ENCODE measurements around the gene REEP6.

REEP6 gene

DNA sequence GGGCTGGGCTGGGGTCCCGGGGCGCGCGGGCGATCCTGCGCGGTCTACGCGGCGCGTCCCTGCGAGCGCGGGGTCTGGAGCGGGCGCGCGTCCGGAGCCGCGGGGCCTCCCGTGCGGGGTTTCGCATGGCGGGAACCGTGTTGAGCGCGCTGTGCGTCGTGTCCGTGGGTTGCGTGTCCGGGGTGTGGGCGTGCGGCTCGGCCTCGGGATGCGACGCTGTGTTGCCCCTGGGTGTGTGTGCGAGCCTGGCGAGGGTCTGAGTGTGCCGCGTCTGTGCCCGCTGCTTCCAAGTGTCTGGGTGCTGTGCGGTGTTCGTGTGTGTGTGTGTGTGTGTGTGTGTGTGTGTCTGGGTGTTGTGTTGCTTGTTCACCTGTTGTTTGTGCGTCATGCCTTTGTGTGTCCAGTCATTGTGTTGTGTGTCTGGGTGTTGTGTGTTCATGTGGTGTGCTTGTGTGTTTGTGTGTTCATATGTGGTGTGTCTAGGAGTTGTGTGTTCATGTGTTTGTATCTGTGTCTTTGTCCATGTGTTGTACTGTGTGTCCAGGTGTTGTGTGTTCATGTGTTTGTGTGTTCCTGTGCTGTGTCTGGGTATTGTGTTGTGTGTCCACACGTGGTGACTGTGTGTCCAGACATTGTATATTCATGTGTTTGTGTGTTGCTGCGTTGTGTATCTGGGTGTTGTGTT is 33.4 kb downstream of the REEP6 start:
- ChIA-PET CTCF (no interaction called here), POLR2A (no interaction called here)
- WGBS (ENCODE audit: insufficient coverage) = 14% methylated on average over 33 of the region's 49 CpGs
- H3K27me3 ChIP-seq (replicated peaks in 2 of 5; ENCODE audit: control insufficient read depth in 4 of 5, insufficient read depth in 5 of 5, low read length in 4 of 5) = peaks cover 4 to 67% (median 22%) of the 10 kb centered on the region in 5 experiments
- DNase-seq = no peak
- peak overlapping the region in 1 of 7 experiments; percentile 11 for H3K4me3 ChIP-seq (ENCODE audit: control insufficient read depth in 1 of 7, extremely low read depth in 1 of 7, insufficient read depth in 4 of 7, low read depth in 2 of 7, low read length in 6 of 7)
- H3K4me1 ChIP-seq (ENCODE audit: control extremely low read depth in 1 of 4, control insufficient read depth in 4 of 4, insufficient read depth in 4 of 4, low read length in 3 of 4) = peaks cover 0 to 4% (median 0%) of the 10 kb centered on the region in 4 experiments
- H3K9me3 ChIP-seq (ENCODE audit: control extremely low read depth in 1 of 5, control insufficient read depth in 4 of 5, insufficient read depth in 2 of 5, low read depth in 1 of 5, low read length in 4 of 5) = no peaks in the 10 kb centered on the region
- H3K27ac ChIP-seq (ENCODE audit: insufficient read depth in 1 of 2, low read depth in 1 of 2, low read length in 2 of 2, poor library complexity in 1 of 2, severe bottlenecking in 2 of 2) = no peak overlapping the region
- no peaks in the 10 kb centered on the region for H3K36me3 ChIP-seq (ENCODE audit: control insufficient read depth in 4 of 4, insufficient read depth in 4 of 4, low read length in 3 of 4)

DNA sequence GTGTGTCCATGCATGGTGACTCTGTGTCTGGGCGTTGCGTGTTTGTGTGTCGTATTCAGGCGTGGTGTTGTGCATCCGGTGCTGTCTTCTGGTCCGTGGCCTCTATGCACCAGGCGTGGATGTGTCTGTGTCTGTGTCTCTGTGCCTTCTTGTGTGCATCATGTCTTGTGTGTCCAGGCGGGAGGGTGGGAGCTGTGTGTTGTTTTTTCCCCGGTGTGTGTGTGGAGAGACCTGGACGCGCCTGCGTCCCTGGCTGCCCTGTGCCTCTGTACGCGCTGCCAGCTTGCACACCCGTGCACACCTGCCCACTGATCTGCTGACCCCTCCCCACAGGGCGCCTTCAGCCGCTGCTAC is 34.0 kb downstream of the REEP6 start:
- no peak overlapping the region for H3K27ac ChIP-seq (ENCODE audit: insufficient read depth in 1 of 2, low read depth in 1 of 2, low read length in 2 of 2, poor library complexity in 1 of 2, severe bottlenecking in 2 of 2)
- CTCF ChIA-PET = no interaction called here
- H3K27me3 ChIP-seq (replicated peaks in 2 of 5; ENCODE audit: control insufficient read depth in 4 of 5, insufficient read depth in 5 of 5, low read length in 4 of 5) = peaks cover 4 to 69% (median 22%) of the 10 kb centered on the region in 5 experiments
- peaks cover 0 to 4% (median 0%) of the 10 kb centered on the region in 4 experiments for H3K4me1 ChIP-seq (ENCODE audit: control extremely low read depth in 1 of 4, control insufficient read depth in 4 of 4, insufficient read depth in 4 of 4, low read length in 3 of 4)
- no peaks in the 10 kb centered on the region for H3K9me3 ChIP-seq (ENCODE audit: control extremely low read depth in 1 of 5, control insufficient read depth in 4 of 5, insufficient read depth in 2 of 5, low read depth in 1 of 5, low read length in 4 of 5)
- 63% methylated on average over 13 of the region's 17 CpGs for WGBS (ENCODE audit: insufficient coverage)
- no peak for DNase-seq
- H3K36me3 ChIP-seq (ENCODE audit: control insufficient read depth in 4 of 4, insufficient read depth in 4 of 4, low read length in 3 of 4) = no peaks in the 10 kb centered on the region
- POLR2A ChIA-PET = no interaction called here
- H3K4me3 ChIP-seq (ENCODE audit: control insufficient read depth in 1 of 7, extremely low read depth in 1 of 7, insufficient read depth in 4 of 7, low read depth in 2 of 7, low read length in 6 of 7) = no peak overlapping the region

DNA sequence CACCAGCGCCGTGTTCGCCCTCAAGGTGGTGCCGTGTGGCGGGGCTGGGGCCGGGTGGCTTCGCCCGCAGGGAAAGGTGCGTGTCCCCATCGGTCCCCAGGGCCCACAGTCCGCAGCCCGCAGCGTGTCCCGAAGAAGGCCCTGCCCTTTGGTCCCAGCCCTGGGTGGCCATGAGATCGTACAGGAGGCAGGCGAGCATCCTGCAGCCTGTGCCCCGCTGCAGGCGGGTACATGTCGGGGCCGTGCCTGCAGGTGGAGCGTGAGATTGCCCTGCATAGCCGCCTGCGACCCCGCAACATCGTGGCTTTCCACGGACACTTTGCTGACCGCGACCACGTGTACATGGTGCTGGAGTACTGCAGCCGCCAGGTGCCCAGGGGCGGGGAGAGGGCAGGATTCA is 34.4 kb downstream of the REEP6 start:
- DNase-seq = no peak
- H3K36me3 ChIP-seq (ENCODE audit: control insufficient read depth in 4 of 4, insufficient read depth in 4 of 4, low read length in 3 of 4) = no peaks in the 10 kb centered on the region
- WGBS (ENCODE audit: insufficient coverage) = 65% methylated on average over 28 of the region's 31 CpGs
- H3K4me3 ChIP-seq (ENCODE audit: control insufficient read depth in 1 of 7, extremely low read depth in 1 of 7, insufficient read depth in 4 of 7, low read depth in 2 of 7, low read length in 6 of 7) = no peak overlapping the region
- CTCF ChIA-PET = no interaction called here
- H3K27ac ChIP-seq (ENCODE audit: insufficient read depth in 1 of 2, low read depth in 1 of 2, low read length in 2 of 2, poor library complexity in 1 of 2, severe bottlenecking in 2 of 2) = no peak overlapping the region
- H3K4me1 ChIP-seq (ENCODE audit: control extremely low read depth in 1 of 4, control insufficient read depth in 4 of 4, insufficient read depth in 4 of 4, low read length in 3 of 4) = peaks cover 0 to 4% (median 0%) of the 10 kb centered on the region in 4 experiments
- POLR2A ChIA-PET = no interaction called here
- H3K9me3 ChIP-seq (ENCODE audit: control extremely low read depth in 1 of 5, control insufficient read depth in 4 of 5, insufficient read depth in 2 of 5, low read depth in 1 of 5, low read length in 4 of 5) = no peaks in the 10 kb centered on the region
- H3K27me3 ChIP-seq (replicated peaks in 2 of 5; ENCODE audit: control insufficient read depth in 4 of 5, insufficient read depth in 5 of 5, low read length in 4 of 5) = peaks cover 4 to 68% (median 22%) of the 10 kb centered on the region in 5 experiments

DNA sequence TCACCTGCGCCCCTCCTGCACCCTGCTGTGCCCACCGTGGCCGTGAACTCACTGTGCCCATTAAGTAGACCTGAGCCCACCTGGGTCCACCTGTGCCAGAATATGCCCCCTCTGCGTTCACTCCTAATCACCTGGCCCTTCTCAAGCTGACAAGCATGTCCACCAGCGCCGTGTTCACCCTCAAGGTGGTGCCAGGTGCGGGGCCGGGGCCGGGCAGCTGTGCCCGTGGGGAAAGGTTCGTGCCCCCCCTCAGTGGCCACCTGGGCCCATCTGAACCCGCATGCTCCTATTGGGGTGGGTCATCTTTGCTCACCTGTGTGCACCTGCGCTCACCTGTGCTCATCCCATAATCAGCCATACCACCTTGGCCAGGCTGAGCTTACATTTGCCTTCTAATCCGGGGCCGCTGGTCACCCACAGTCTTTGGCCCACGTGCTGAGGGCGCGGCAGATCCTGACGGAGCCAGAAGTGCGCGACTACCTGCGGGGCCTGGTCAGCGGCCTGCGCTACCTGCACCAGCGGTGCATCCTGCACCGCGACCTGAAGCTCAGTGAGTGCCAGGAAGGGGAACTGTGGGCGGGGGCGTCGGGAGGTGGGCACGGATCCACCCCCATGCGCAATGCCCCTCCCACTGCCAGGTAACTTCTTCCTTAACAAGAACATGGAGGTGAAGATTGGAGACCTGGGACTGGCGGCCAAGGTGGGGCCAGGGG is 35.2 kb downstream of the REEP6 start:
- DNase-seq = no peak
- ChIA-PET POLR2A (no interaction called here), CTCF (no interaction called here)
- Histone ChIP-seq H3K4me1 (ENCODE audit: control extremely low read depth in 1 of 4, control insufficient read depth in 4 of 4, insufficient read depth in 4 of 4, low read length in 3 of 4) (peaks cover 0 to 4% (median 0%) of the 10 kb centered on the region in 4 experiments), H3K4me3 (ENCODE audit: control insufficient read depth in 1 of 7, extremely low read depth in 1 of 7, insufficient read depth in 4 of 7, low read depth in 2 of 7, low read length in 6 of 7) (no peak overlapping the region), H3K27me3 (replicated peaks in 2 of 5; ENCODE audit: control insufficient read depth in 4 of 5, insufficient read depth in 5 of 5, low read length in 4 of 5) (peaks cover 4 to 64% (median 22%) of the 10 kb centered on the region in 5 experiments), H3K27ac (ENCODE audit: insufficient read depth in 1 of 2, low read depth in 1 of 2, low read length in 2 of 2, poor library complexity in 1 of 2, severe bottlenecking in 2 of 2) (no peak overlapping the region), H3K9me3 (ENCODE audit: control extremely low read depth in 1 of 5, control insufficient read depth in 4 of 5, insufficient read depth in 2 of 5, low read depth in 1 of 5, low read length in 4 of 5) (no peaks in the 10 kb centered on the region), H3K36me3 (ENCODE audit: control insufficient read depth in 4 of 4, insufficient read depth in 4 of 4, low read length in 3 of 4) (no peaks in the 10 kb centered on the region)
- WGBS (ENCODE audit: insufficient coverage) = 80% methylated on average over 33 of the region's 33 CpGs

DNA sequence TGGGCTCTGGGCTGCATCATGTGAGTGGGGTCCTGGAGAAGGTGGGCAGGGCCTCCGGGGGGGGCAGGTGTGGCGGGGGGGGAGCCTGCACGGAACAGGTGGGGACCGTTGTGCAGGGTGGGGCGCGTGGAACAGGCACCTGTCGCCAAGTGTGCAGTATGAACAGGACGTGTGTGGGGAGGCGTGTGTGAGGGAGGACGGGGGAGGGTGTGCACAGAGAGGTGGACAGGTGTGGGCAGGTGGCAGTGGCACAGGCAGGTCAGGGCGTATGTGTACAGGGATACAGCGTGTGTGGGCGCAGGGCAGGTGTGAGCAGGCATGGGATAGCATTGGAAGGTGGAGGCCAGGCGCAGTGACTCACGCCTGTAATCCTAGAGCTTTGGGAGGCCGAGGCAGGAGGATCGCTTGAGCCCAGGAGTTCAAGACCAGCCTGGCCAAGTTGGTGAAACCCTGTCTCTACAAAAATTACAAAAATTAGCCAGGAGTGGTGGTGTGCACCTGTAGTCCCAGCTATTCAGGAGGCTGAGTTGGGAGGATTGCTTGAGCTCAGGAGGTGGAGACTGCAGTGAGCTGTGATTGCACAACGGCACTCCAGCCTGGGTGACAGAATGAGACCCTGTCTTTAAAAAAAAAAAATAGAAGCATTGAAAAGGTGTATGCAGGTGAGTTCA is 36.1 kb downstream of the REEP6 start:
- CTCF ChIA-PET = interaction anchor here (0.6 kb wide), 1 partner anchor 66 kb away, joined by 3 read pairs; no protein-coding TSS in a partner anchor
- Histone ChIP-seq H3K9me3 (ENCODE audit: control extremely low read depth in 1 of 5, control insufficient read depth in 4 of 5, insufficient read depth in 2 of 5, low read depth in 1 of 5, low read length in 4 of 5) (no peaks in the 10 kb centered on the region), H3K36me3 (ENCODE audit: control insufficient read depth in 4 of 4, insufficient read depth in 4 of 4, low read length in 3 of 4) (no peaks in the 10 kb centered on the region), H3K27me3 (replicated peaks in 2 of 5; ENCODE audit: control insufficient read depth in 4 of 5, insufficient read depth in 5 of 5, low read length in 4 of 5) (peaks cover 4 to 58% (median 19%) of the 10 kb centered on the region in 5 experiments), H3K4me1 (ENCODE audit: control extremely low read depth in 1 of 4, control insufficient read depth in 4 of 4, insufficient read depth in 4 of 4, low read length in 3 of 4) (peaks cover 0 to 4% (median 0%) of the 10 kb centered on the region in 4 experiments), H3K27ac (ENCODE audit: insufficient read depth in 1 of 2, low read depth in 1 of 2, low read length in 2 of 2, poor library complexity in 1 of 2, severe bottlenecking in 2 of 2) (no peak overlapping the region), H3K4me3 (ENCODE audit: control insufficient read depth in 1 of 7, extremely low read depth in 1 of 7, insufficient read depth in 4 of 7, low read depth in 2 of 7, low read length in 6 of 7) (no peak overlapping the region)
- 87% methylated on average over 14 of the region's 18 CpGs for WGBS (ENCODE audit: insufficient coverage)
- POLR2A ChIA-PET = no interaction called here
- no peak for DNase-seq

DNA sequence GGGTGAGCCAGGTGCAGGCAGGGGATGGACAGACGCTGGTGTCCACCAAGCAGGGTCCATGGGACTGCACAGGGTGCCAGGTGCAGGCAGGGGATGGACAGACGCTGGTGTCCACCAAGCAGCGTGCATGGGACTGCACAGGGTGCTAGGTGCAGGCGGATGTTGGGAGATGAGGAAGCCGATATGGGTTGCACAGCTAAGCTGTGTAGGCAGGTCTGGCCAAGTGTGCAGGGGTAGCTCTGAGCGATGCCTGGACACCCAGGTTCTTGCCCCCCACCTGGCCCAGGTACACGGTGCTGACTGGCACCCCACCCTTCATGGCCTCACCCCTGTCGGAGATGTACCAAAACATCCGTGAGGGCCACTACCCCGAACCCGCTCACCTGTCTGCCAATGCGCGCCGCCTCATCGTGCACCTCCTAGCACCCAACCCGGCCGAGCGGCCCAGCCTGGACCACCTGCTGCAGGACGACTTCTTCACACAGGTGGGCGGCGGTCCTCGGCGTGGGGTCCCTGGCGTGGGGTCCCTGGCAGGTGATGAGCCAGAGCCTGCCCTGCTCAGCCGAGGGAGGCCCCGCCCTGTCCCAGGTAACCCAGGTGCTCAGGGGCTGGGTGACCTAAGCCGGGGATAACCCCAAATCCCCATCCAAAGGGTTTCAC is 36.8 kb downstream of the REEP6 start:
- ChIA-PET POLR2A (no interaction called here), CTCF (no interaction called here)
- WGBS (ENCODE audit: insufficient coverage) = 83% methylated on average over 24 of the region's 27 CpGs
- no peak overlapping the region for H3K27ac ChIP-seq (ENCODE audit: insufficient read depth in 1 of 2, low read depth in 1 of 2, low read length in 2 of 2, poor library complexity in 1 of 2, severe bottlenecking in 2 of 2)
- H3K36me3 ChIP-seq (ENCODE audit: control insufficient read depth in 4 of 4, insufficient read depth in 4 of 4, low read length in 3 of 4) = no peaks in the 10 kb centered on the region
- no peaks in the 10 kb centered on the region for H3K9me3 ChIP-seq (ENCODE audit: control extremely low read depth in 1 of 5, control insufficient read depth in 4 of 5, insufficient read depth in 2 of 5, low read depth in 1 of 5, low read length in 4 of 5)
- no peak overlapping the region for H3K4me3 ChIP-seq (ENCODE audit: control insufficient read depth in 1 of 7, extremely low read depth in 1 of 7, insufficient read depth in 4 of 7, low read depth in 2 of 7, low read length in 6 of 7)
- peaks cover 4 to 54% (median 18%) of the 10 kb centered on the region in 5 experiments for H3K27me3 ChIP-seq (replicated peaks in 2 of 5; ENCODE audit: control insufficient read depth in 4 of 5, insufficient read depth in 5 of 5, low read length in 4 of 5)
- H3K4me1 ChIP-seq (ENCODE audit: control extremely low read depth in 1 of 4, control insufficient read depth in 4 of 4, insufficient read depth in 4 of 4, low read length in 3 of 4) = peaks cover 0 to 4% (median 0%) of the 10 kb centered on the region in 4 experiments
- DNase-seq = no peak
